SK-N-MC (cell line): Measurements from ENCODE around the gene RACGAP1.

Experiments
- EZH2 ChIP-seq: fragments of 200-600 bp; sonication (generic); IDR thresholded peaks from one replicate; pipeline ENCODE4 v1.6.1; 2017; ENCODE audit warnings: antibody characterized with exemption
- POLR2AphosphoS5 ChIP-seq: IDR thresholded peaks from 2 replicates; pipeline ENCODE4 v1.6.1; 2012; ENCODE audit warnings: mild to moderate bottlenecking, low read depth, low read length, borderline replicate concordance

- no peak for TF ChIP-seq POLR2AphosphoS5
- no peak for TF ChIP-seq EZH2
Measured at GRCh38 chr12:50017641-50018040, 7.7 kb downstream of the RACGAP1 start.
